OCI-M1 (cell line): ENCODE measurements around the gene PARD3.

Experiments used
- DNase-seq: peaks from one replicate; lab custom pipeline; 2025; lab: John Stamatoyannopoulos, UW

The PARD3 gene

DNA sequence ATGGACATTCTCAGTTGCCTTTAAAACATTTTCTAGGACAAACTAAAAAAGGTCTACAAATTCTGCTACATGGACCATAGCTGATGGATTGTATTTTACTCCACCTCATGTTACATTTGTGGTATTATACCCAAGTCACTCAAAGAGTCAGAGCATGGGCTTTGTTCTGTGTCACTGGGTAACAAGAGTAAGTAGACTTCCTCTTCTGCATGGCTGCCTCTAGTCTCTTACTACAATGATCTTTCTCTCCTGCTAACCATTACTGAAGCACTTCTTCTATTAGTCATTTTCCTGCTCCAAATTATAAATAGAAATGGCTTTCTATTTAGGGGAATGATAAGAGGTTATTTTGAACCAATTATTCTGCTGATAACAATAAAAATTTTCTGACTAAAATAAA is 753.3 kb downstream of the PARD3 start:
- no peak for DNase-seq
